Measurements from ENCODE around the gene AREL1.

AREL1 gene

GRCh38 chr14:74697011-74697410 is 15.9 kb downstream of the AREL1 start:
- no peak for DNase-seq

GRCh38 chr14:74695406-74695805 is 17.5 kb downstream of the AREL1 start:
- DNase-seq: no peak

DNA sequence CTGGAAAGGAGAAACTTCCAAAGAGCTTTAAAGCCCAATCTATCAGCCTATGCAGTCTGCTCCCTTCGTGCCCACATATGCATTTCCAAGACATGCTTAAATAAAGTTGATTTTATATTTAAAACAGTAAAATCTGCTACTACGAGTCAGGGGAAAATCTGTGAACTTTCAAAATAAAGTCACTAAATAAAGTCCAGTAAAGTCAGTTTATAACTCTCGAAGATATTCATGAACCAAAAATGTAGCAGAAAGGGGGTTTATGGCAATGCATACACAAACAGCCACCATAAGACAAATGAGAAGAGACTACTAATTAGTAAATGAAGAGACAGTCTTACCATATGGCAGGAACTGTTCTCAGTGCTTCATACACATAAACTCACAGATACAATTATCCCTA is 19.7 kb downstream of the AREL1 start:
- DNase-seq: no peak

- DNase-seq: no peak
These were observed 21.4 kb downstream of the AREL1 start for GRCh38 chr14:74691456-74691855.

DNA sequence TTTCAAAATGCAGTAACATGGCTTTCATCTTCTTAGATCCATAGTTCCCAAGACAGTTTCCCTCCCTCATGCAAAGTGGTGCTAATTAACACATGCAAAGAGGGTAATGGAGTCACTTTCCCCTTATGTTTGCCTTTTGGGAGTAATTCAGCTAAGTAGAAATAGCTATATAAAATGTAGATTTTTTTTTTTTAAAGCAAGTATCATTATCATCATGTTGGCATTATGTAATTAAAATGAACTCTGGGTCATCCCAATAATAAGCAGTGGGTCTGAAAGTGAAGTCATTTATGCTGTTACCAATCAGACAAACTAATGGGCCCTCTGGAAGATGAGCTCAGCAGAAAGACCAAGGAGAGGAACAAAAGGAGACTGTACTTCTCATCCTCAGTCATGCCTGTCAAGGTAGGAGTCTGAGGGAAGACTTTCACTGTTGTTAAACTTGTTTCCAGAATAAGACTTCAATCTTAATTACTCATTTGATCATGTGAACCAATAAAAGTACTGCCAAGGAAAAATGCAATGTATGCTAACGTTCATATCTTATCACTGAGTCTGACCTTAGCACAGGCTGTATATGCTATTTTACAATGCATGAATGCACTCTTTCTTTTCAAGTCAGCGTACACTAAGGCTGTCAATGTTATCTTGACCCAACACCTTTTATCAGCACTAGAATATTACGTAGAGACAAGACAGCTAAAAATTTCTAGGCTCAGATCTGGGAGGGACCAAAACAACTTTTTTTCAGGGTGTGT is 26.8 kb downstream of the AREL1 start:
- no peak for DNase-seq

DNA sequence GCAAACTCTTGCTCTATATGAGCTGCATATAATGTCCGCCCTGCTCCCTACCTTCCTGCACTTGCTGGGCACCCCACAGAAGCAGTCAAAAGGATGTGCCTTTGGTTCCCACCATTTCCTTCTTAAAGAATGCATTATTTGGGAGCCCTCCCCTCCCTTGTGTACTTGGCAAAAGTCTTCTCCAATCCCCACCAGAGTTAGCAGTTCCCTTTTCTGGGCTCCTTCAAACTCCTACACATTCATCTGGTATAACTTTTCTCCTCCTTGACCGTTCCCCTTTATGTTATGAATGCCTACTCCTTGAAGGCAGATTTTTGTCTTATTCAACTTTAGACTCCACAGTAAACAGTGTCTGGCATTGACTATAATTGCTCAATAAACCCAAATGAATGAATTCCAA is 27.8 kb downstream of the AREL1 start:
- no peak for DNase-seq

DNA sequence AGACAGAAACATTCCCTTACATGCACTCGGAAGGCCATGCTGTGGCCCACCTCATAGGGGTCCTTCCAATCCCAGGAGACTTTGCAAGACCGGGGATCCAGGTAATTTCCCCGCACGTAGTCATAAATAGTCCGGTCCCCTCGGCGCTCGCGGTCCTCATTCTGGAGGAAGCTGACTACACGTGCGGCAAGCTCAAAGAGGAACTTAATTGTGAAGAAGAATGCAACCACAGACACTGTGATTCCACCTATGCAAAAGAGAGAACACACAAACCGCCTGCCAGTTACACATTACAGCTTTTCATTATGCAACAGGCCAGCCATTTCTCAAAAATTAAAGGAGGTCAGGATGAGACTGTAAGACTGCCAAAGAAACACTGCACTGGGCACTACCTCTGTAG is 28.4 kb downstream of the AREL1 start:
- DNase-seq: no peak

DNA sequence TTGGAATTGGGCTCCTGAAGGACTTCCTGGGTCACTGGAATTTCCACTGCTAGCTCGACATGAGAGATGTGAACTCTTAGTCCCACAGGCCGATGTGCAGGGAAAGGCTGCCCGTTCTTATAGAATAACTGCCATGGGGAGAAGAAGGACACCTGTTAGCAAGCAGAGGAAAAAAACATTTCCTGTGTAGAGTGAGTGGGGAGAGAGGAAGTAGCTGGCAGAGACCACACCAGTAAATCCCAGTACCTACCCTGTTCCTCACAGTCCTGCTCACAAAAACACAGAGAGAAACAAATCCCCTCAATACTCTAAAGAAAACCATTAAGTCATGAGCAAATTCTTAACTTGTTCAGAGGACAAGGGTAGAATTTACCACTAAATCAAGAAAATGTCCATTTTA is 29.5 kb downstream of the AREL1 start:
- no peak for DNase-seq

- DNase-seq: no peak
These were observed 30.5 kb downstream of the AREL1 start for GRCh38 chr14:74682169-74682952.

- DNase-seq: no peak
These were observed 37.7 kb downstream of the AREL1 start for GRCh38 chr14:74675219-74675618.

DNA sequence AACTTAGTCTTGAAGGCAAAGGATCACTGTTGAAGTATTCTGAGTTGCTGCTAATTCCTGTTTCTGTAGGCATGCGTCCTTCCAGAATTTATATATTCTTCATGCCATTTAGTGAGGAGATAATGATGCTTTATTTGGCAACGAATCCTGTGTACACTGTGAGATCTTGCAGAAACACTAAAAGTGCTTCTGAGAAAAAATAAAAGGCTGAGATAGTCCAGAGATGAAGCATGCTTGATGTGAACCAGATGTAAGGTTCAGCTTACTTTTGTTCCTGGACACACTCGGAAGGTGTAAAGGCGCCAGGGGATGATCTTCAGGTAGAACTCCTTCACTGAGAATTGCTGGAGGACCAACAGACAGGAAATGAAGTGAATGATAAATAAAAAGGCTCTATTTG is 39.1 kb downstream of the AREL1 start:
- DNase-seq: no peak

DNA sequence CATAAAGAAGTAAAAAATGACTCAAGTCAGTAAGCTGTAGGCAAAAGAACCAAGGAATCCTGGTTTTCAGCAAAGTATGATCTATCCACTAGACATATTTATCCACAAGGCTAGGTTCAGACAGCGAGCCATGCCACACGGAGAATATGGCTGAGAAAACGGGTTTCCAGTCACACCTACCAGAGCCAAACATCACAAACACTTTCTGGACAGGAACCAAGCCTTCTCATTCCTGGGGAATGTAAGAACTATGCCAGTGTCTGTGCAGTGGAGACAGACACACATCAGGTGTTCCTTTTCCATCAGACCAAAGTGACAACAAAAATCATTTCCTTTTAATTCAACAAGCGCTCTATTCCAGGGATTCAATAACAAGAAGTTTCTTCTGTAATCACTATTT is 41.1 kb downstream of the AREL1 start:
- no peak for DNase-seq

- DNase-seq: no peak
These were observed 42.0 kb downstream of the AREL1 start for GRCh38 chr14:74670726-74671411.

- no peak for DNase-seq
These were observed 43.0 kb downstream of the AREL1 start for GRCh38 chr14:74669846-74670245.

- DNase-seq: no peak
These were observed 43.6 kb downstream of the AREL1 start for GRCh38 chr14:74669256-74669655.

GRCh38 chr14:74667758-74668157 is 45.1 kb downstream of the AREL1 start:
- no peak for DNase-seq

DNA sequence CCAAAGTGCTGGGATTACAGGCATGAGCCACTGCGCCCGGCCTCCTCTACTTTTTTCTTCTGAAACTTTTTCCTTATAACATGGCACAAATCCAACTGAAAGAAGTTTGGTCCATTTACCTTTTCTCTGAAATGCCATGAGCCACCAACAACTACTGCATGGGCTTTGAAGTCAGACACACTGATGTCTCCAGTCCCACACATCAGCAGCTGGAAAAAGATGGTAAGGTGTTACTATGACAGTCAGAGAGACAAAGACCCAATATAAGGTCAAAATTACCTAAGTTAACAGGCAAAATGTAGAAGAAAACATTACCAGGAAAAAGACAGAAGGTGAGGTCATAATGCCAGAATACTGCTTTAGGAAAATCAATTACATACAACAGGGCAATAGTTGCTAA is 48.2 kb downstream of the AREL1 start:
- no peak for DNase-seq

GRCh38 chr14:74663884-74664283 is 49.0 kb downstream of the AREL1 start:
- DNase-seq: no peak

- no peak for DNase-seq
These were observed 51.0 kb downstream of the AREL1 start for GRCh38 chr14:74661726-74662450.

- no peak for DNase-seq
These were observed 52.0 kb downstream of the AREL1 start for GRCh38 chr14:74660863-74661262.

GRCh38 chr14:74660167-74660566 is 52.7 kb downstream of the AREL1 start:
- DNase-seq: no peak

- no peak for DNase-seq
These were observed 54.2 kb downstream of the AREL1 start for GRCh38 chr14:74658535-74659131.

- no peak for DNase-seq
These were observed 55.9 kb downstream of the AREL1 start for GRCh38 chr14:74656964-74657363.
